RWPE2 (cell line): ENCODE measurements around the gene GPR148.

ENCODE experiments used
- ATAC-seq: fragments of 200-7000 bp; cut with Tn5 transposase; 3 replicates; pipeline ENCODE4 v1.9.1; 2021; ENCODE audit warnings: low read depth
- DNase-seq: peaks from one replicate; pipeline ENCODE4 v3.0.0-alpha.2; 2020; ENCODE audit warnings: low spot score
- H3K27ac ChIP-seq: fragments of 450-650 bp; 2 replicates; pipeline ENCODE4 v1.5.1; 2017; ENCODE audit warnings: mild to moderate bottlenecking; ENCODE audit not compliant: poor library complexity, severe bottlenecking
- H3K27me3 ChIP-seq: fragments of 250-450 bp; sonication (Bioruptor Pico); 2 replicates; pipeline ENCODE4 v1.5.1; 2021; ENCODE audit warnings: mild to moderate bottlenecking, moderate library complexity; ENCODE audit not compliant: insufficient read depth, poor library complexity, severe bottlenecking
- H3K36me3 ChIP-seq: fragments of 250-450 bp; sonication (Bioruptor Pico); 2 replicates; pipeline ENCODE4 v1.5.1; 2020; ENCODE audit warnings: low read depth, mild to moderate bottlenecking, moderate library complexity
- H3K4me1 ChIP-seq: fragments of 250-450 bp; sonication (Bioruptor Pico); 2 replicates; pipeline ENCODE4 v1.5.1; 2021; ENCODE audit warnings: mild to moderate bottlenecking, moderate library complexity; ENCODE audit not compliant: insufficient read depth, poor library complexity, severe bottlenecking
- H3K4me3 ChIP-seq: fragments of 250-450 bp; sonication (Bioruptor Pico); 2 replicates; pipeline ENCODE4 v1.5.1; 2021; ENCODE audit warnings: mild to moderate bottlenecking, moderate library complexity; ENCODE audit not compliant: severe bottlenecking
- H3K9me3 ChIP-seq: fragments of 250-450 bp; sonication (Bioruptor Pico); 2 replicates; pipeline ENCODE4 v1.5.1; 2021; ENCODE audit warnings: mild to moderate bottlenecking, moderate library complexity; ENCODE audit not compliant: severe bottlenecking
- TF ChIP-seq, protein P1 (sequence below): fragments of 450-650 bp; IDR thresholded peaks from one replicate; pipeline ENCODE4 v1.5.1; 2017; ENCODE audit warnings: mild to moderate bottlenecking, moderate library complexity; ENCODE audit not compliant: poor library complexity, severe bottlenecking

GPR148 gene

DNA sequence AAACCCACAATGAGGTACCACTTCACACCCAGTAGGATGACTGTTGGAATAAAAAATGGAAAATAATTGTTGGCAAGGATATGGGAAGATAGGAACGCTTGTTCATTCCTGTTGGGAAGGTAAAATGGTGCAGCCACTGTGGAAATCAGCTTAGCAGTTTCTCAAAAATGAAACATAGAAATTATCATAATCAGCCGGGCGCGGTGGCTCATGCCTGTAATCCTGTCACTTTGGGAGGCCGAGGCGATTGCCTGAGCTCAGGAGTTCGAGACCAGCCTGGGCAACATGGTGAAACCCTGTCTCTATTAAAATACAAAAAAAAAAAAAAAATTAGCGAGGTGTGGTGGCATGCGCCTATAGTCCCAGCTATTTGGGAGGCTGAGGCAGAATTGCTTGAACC is 49.9 kb downstream of the GPR148 start:
- DNase-seq (no peak), ATAC-seq (no peak)
- Histone ChIP-seq H3K27ac (no peak overlapping the region), H3K36me3 (no peaks in the 10 kb centered on the region), H3K4me1 (no peaks in the 10 kb centered on the region), H3K4me3 (no peak overlapping the region), H3K9me3 (no peaks in the 10 kb centered on the region), H3K27me3 (no peaks in the 10 kb centered on the region)
- TF ChIP-seq, protein P1, sequence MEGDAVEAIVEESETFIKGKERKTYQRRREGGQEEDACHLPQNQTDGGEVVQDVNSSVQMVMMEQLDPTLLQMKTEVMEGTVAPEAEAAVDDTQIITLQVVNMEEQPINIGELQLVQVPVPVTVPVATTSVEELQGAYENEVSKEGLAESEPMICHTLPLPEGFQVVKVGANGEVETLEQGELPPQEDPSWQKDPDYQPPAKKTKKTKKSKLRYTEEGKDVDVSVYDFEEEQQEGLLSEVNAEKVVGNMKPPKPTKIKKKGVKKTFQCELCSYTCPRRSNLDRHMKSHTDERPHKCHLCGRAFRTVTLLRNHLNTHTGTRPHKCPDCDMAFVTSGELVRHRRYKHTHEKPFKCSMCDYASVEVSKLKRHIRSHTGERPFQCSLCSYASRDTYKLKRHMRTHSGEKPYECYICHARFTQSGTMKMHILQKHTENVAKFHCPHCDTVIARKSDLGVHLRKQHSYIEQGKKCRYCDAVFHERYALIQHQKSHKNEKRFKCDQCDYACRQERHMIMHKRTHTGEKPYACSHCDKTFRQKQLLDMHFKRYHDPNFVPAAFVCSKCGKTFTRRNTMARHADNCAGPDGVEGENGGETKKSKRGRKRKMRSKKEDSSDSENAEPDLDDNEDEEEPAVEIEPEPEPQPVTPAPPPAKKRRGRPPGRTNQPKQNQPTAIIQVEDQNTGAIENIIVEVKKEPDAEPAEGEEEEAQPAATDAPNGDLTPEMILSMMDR = no peak
